Natural killer cell (primary cell): ENCODE measurements around the gene TSPYL6. TPM values are rescaled to one million over a fixed set of nuclear protein-coding genes. Genes with fewer than 3 reads are reported as not detected.
A peak's percentile ranks its signal among the peaks of the same experiment; 100 is the strongest.
"Not testable (repeated sequence)": the region's sequence is repeated elsewhere in the genome, so short reads cannot be mapped to it uniquely, and the experiment has no call there.

Experiments used
- ATAC-seq, 3 donors: fragments of 150-1000 bp in 2 of 3; fragments of 200-7000 bp in 1 of 3; cut with Tn5 transposase; 1 replicate in 1 of 3; 2 replicates in 2 of 3; pipeline ENCODE4 v1.10.0; 2021; ENCODE audit warnings: mild to moderate bottlenecking in 2 of 3, moderate library complexity in 2 of 3
- DNase-seq, 2 donors: peaks; one replicate each; pipeline versions ENCODE4 v3.0.0 to v3.0.0-alpha.2; 2013 to 2021; ENCODE audit warnings: mixed read lengths in 1 of 2
- H3K27ac ChIP-seq: one replicate; pipeline ENCODE4 v1.5.1; 2013; ENCODE audit warnings: mild to moderate bottlenecking, low read length
- H3K27me3 ChIP-seq: one replicate; pipeline ENCODE4 v1.6.1; 2013; ENCODE audit warnings: low read length; ENCODE audit not compliant: control insufficient read depth, insufficient read depth
- H3K36me3 ChIP-seq: one replicate; pipeline ENCODE4 v1.6.1; 2013; ENCODE audit warnings: low read length; ENCODE audit not compliant: control insufficient read depth, insufficient read depth
- H3K4me1 ChIP-seq: one replicate; pipeline ENCODE4 v1.6.1; 2013; ENCODE audit warnings: low read length; ENCODE audit not compliant: control insufficient read depth, insufficient read depth
- H3K4me3 ChIP-seq: one replicate; pipeline ENCODE4 v1.5.1; 2013; ENCODE audit warnings: low read length
- H3K9me3 ChIP-seq: one replicate; pipeline ENCODE4 v1.6.1; 2013; ENCODE audit warnings: low read length; ENCODE audit not compliant: control insufficient read depth, insufficient read depth
- H3K27ac Mint-ChIP-seq, 2 donors: one replicate each; pipeline ENCODE4 v1.8.0; 2022; ENCODE audit warnings: mild to moderate bottlenecking in 2 of 2, mixed read lengths in 2 of 2, moderate library complexity in 1 of 2
- H3K27me3 Mint-ChIP-seq, 2 donors: one replicate each; pipeline ENCODE4 v1.8.0; 2022; ENCODE audit warnings: low read depth in 2 of 2, mixed read lengths in 2 of 2
- H3K36me3 Mint-ChIP-seq: one replicate; pipeline ENCODE4 v1.8.0; 2022; ENCODE audit warnings: mixed read lengths
- H3K4me1 Mint-ChIP-seq, 2 donors: one replicate each; pipeline ENCODE4 v1.8.0; 2022; ENCODE audit warnings: mixed read lengths in 2 of 2
- H3K4me3 Mint-ChIP-seq: one replicate; pipeline ENCODE4 v1.8.0; 2022; ENCODE audit warnings: mild to moderate bottlenecking, moderate library complexity, mixed read lengths
- H3K9me3 Mint-ChIP-seq, 2 donors: one replicate each; pipeline ENCODE4 v1.8.0; 2022; ENCODE audit warnings: mixed read lengths in 2 of 2
- WGBS: methylation state at CpG from one replicate; pipeline ENCODE4 v1.1.7; 2013; ENCODE audit warnings: missing lambda C conversion rate; ENCODE audit not compliant: insufficient coverage; 5-methylcytosine and 5-hydroxymethylcytosine counted together
- intact Hi-C: fragments of 100-400 bp; cut with micrococcal nuclease; formaldehyde crosslinking; loops from one replicate; pipeline ENCODE4 v1.14.2; 2022
- total RNA-seq, 4 donors: library from RNA; stranded (reverse); fragments of 120-200 nt in 1 of 4; gene quantifications; one replicate each; pipeline versions ENCODE4 v1.2.3 to v1.2.4, GENCODE V29; 2013 to 2022
- TF ChIP-seq, protein P1 (sequence below): fragments of 200-600 bp; IDR thresholded peaks from one replicate; pipeline ENCODE4 v1.8.0; 2022; ENCODE audit warnings: antibody characterized with exemption

Gene TSPYL6
- not detected for total RNA-seq
- total RNA-seq (2013) = 0.05 TPM

DNA sequence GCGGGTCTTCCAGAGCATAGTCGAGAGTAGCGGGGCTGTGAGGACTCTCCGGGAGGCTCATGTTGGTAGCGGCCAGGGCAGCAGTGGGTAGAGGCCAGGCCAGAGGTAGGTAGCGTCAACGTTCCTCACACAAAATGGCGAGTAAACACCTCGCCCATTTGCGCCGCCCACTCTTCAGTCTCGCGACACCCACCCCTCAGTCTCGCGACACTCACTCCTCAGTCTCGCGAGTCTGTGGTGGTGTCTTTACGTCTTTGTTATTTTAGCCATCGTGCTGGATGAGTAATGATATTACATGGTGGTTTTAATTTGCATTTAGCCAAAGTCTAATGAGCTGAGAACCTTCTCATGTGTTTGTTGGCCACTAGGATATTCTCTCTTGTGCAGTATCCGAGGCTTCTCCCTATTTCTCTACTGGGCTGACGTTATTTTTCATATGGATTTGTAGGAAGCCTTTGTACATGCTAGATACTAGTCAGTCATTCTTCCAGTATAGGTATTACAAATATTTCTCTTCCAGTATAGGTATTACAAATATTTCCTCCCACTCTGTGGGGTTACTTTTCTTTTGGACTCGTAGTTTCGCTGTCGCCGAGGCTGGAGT lies at the start of gene TSPYL6:
TSS of gene TSPYL6 (minus strand) at position 139 of the 604 bp plus-strand sequence. CDS start at position 61, 78 bp downstream.
- no peak within 1 kb of the TSS for H3K27ac Mint-ChIP-seq
- ATAC-seq (no peak), DNase-seq (no peak)
- Histone ChIP-seq H3K27me3 (no peaks in the 10 kb centered on the region), H3K4me1 (no peaks in the 10 kb centered on the region), H3K36me3 (no peaks in the 10 kb centered on the region), H3K4me3 (no peak within 1 kb of the TSS), H3K9me3 (peaks cover 8% of the 10 kb centered on the region), H3K27ac (no peak within 1 kb of the TSS)
- no peaks in the 10 kb centered on the region for H3K27me3 Mint-ChIP-seq
- no peaks in the 10 kb centered on the region for H3K4me1 Mint-ChIP-seq
- 95% methylated on average over 23 of the region's 25 CpGs for WGBS
- no peaks in the 10 kb centered on the region for H3K36me3 Mint-ChIP-seq
- intact Hi-C loops = no loop called here
- H3K9me3 Mint-ChIP-seq = no peaks in the 10 kb centered on the region
- H3K4me3 Mint-ChIP-seq = no peak within 1 kb of the TSS
- TF ChIP-seq, protein P1, sequence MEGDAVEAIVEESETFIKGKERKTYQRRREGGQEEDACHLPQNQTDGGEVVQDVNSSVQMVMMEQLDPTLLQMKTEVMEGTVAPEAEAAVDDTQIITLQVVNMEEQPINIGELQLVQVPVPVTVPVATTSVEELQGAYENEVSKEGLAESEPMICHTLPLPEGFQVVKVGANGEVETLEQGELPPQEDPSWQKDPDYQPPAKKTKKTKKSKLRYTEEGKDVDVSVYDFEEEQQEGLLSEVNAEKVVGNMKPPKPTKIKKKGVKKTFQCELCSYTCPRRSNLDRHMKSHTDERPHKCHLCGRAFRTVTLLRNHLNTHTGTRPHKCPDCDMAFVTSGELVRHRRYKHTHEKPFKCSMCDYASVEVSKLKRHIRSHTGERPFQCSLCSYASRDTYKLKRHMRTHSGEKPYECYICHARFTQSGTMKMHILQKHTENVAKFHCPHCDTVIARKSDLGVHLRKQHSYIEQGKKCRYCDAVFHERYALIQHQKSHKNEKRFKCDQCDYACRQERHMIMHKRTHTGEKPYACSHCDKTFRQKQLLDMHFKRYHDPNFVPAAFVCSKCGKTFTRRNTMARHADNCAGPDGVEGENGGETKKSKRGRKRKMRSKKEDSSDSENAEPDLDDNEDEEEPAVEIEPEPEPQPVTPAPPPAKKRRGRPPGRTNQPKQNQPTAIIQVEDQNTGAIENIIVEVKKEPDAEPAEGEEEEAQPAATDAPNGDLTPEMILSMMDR = no peak

DNA sequence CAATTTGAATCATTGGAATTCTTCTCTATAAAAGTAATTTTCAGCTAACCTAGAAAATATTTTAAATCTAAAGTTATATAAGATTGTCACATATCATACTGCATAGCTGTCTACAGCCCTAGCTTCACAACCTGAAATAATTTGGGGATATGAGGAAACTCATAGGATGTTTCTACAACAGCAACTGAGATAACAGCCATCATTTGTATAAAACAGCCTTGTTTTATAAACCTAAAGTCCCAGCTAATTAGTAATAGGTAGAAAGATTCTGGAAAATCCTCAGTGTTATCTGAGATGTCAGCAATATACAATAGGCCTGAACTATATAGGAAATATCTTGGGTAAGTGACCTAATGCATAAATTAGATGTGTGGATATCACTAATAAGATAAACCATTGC lies 47.6 kb upstream of the TSPYL6 start:
- DNase-seq (no peak), ATAC-seq (no peak)
- no peaks in the 10 kb centered on the region for H3K4me1 Mint-ChIP-seq
- Histone ChIP-seq H3K36me3 (no peaks in the 10 kb centered on the region), H3K4me1 (no peaks in the 10 kb centered on the region), H3K4me3 (no peak overlapping the region), H3K9me3 (no peaks in the 10 kb centered on the region), H3K27me3 (no peaks in the 10 kb centered on the region), H3K27ac (no peak overlapping the region)
- H3K36me3 Mint-ChIP-seq = no peaks in the 10 kb centered on the region
- TF ChIP-seq, protein P1 = no peak
- intact Hi-C loops = no loop called here
- no peak overlapping the region for H3K27ac Mint-ChIP-seq
- no peaks in the 10 kb centered on the region for H3K27me3 Mint-ChIP-seq
- no peaks in the 10 kb centered on the region for H3K9me3 Mint-ChIP-seq
- H3K4me3 Mint-ChIP-seq = no peak overlapping the region

DNA sequence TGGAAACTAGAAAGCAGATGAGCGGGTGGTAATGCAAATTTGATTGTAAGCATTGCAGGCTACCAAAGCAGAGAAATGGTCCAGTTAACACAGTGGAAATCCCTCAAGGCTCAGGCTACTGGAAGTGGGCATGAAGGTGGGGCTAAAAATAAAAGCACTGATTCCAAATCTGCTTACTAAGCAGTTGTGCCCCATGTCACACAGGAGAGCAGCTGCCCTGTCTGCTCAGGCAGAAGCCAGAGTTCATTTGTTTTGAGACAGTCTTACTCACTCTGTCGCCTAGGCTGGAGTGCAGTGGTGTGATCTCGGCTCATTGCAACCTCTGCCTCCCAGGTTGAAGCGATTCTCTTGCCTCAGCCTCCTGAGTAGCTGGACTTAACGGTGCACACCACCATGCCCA lies 42.5 kb upstream of the TSPYL6 start:
- no peak overlapping the region for H3K4me3 ChIP-seq
- H3K27ac ChIP-seq = no peak overlapping the region
- Mint-ChIP-seq H3K27me3 (no peaks in the 10 kb centered on the region), H3K4me3 (no peak overlapping the region), H3K27ac (no peak overlapping the region), H3K36me3 (no peaks in the 10 kb centered on the region), H3K4me1 (no peaks in the 10 kb centered on the region), H3K9me3 (no peaks in the 10 kb centered on the region)
- intact Hi-C loops = no loop called here
- ATAC-seq (no peak), DNase-seq (no peak)
- no peaks in the 10 kb centered on the region for H3K27me3 ChIP-seq
- no peaks in the 10 kb centered on the region for H3K9me3 ChIP-seq
- H3K4me1 ChIP-seq = no peaks in the 10 kb centered on the region
- TF ChIP-seq, protein P1 = no peak
- H3K36me3 ChIP-seq = no peaks in the 10 kb centered on the region
- 100% methylated on average over 5 of the region's 5 CpGs for WGBS

DNA sequence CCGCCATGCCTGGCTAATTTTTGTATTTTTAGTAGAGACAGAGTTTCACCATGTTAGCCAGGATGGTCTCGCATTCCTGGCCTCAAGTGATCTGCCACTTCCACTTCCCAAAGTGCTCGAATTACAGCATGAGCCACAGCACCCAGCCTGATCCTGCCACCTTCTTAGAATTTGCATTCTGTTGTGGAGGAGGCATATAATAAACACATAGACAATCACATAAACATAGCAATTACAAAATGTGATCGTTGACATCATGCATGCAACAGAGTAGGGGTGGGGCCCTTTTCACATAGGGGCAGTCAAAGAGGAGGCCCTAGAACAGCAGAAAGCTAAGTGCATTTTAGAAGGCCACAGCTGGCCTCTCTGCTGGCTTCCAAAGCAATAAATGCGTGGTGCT lies 39.9 kb upstream of the TSPYL6 start:
- TF ChIP-seq, protein P1 = no peak
- 82% methylated on average over 5 of the region's 5 CpGs for WGBS
- H3K9me3 Mint-ChIP-seq = no peaks in the 10 kb centered on the region
- Histone ChIP-seq H3K9me3 (no peaks in the 10 kb centered on the region), H3K4me1 (no peaks in the 10 kb centered on the region), H3K36me3 (no peaks in the 10 kb centered on the region), H3K4me3 (no peak overlapping the region), H3K27ac (no peak overlapping the region), H3K27me3 (no peaks in the 10 kb centered on the region)
- H3K36me3 Mint-ChIP-seq = no peaks in the 10 kb centered on the region
- H3K27me3 Mint-ChIP-seq = no peaks in the 10 kb centered on the region
- no peak for ATAC-seq
- no peak for DNase-seq
- H3K4me1 Mint-ChIP-seq = no peaks in the 10 kb centered on the region
- no peak overlapping the region for H3K27ac Mint-ChIP-seq
- intact Hi-C loops = no loop called here
- H3K4me3 Mint-ChIP-seq = no peak overlapping the region

DNA sequence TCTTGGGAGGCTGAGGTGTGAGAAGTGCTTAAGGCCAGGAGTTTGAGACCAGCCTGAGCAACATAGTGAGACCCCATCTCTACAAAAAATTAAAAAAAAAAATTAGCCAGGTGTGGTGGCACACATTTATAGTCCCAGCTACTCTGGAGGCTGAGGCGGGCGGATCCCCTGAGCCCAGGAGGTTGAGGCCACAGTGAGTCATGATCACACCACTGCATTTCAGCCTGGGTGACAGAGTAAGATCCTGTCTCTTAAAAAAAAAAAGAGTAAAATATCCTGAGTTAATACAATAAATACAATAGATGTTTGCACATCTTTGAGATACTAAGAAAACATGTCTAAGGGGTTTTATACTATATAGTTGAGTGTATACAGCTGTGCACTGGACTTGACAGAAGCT lies 38.6 kb upstream of the TSPYL6 start:
- H3K4me3 Mint-ChIP-seq, H3K4me1 Mint-ChIP-seq, H3K36me3 Mint-ChIP-seq, H3K27me3 ChIP-seq, H3K27ac Mint-ChIP-seq, DNase-seq, H3K27ac ChIP-seq, H3K36me3 ChIP-seq, H3K4me3 ChIP-seq, H3K27me3 Mint-ChIP-seq, H3K9me3 Mint-ChIP-seq, H3K4me1 ChIP-seq, H3K9me3 ChIP-seq, intact Hi-C loops: not testable (repeated sequence)
- peak in 1 of 3 donors; percentile 36 for ATAC-seq
- 69% methylated on average over 2 of the region's 2 CpGs for WGBS
